Dendritic cell treated with granulocyte-macrophage colony-stimulating factor and Interleukin-4, amounts not matched to agents 40 ng/mL and 50 ng/mL, for 4 days (primary cell): ENCODE data around the gene GABBR2.
A peak's percentile ranks its signal among the peaks of the same experiment; 100 is the strongest.

ENCODE experiments used
- H3K27ac Mint-ChIP-seq: one replicate; pipeline ENCODE4 v1.8.0; 2022; ENCODE audit warnings: mild to moderate bottlenecking, mixed read lengths
- H3K27me3 Mint-ChIP-seq: one replicate; pipeline ENCODE4 v1.8.0; 2022; ENCODE audit warnings: mild to moderate bottlenecking, mixed read lengths
- H3K36me3 Mint-ChIP-seq: one replicate; pipeline ENCODE4 v1.8.0; 2022; ENCODE audit warnings: low read depth, mixed read lengths
- H3K4me1 Mint-ChIP-seq: one replicate; pipeline ENCODE4 v1.8.0; 2022; ENCODE audit warnings: low read depth, mixed read lengths
- H3K4me3 Mint-ChIP-seq: one replicate; pipeline ENCODE4 v1.8.0; 2022; ENCODE audit warnings: mild to moderate bottlenecking, moderate library complexity, mixed read lengths
- H3K9me3 Mint-ChIP-seq: one replicate; pipeline ENCODE4 v1.8.0; 2022; ENCODE audit warnings: mixed read lengths
- intact Hi-C: fragments of 100-400 bp; cut with micrococcal nuclease; formaldehyde crosslinking; loops from one replicate; pipeline ENCODE4 v1.15.0; 2022

Gene GABBR2

GRCh38 chr9:98409719-98410118 lies 299.0 kb downstream of the GABBR2 start:
- Mint-ChIP-seq H3K36me3 (no peaks in the 10 kb centered on the region), H3K4me1 (peaks cover 25% of the 10 kb centered on the region), H3K27ac (peak overlapping the region; percentile 71), H3K9me3 (no peaks in the 10 kb centered on the region), H3K27me3 (peaks cover 17% of the 10 kb centered on the region), H3K4me3 (peak overlapping the region; percentile 35)
- intact Hi-C loops: no loop called here

GRCh38 chr9:98406469-98406868 lies 302.3 kb downstream of the GABBR2 start:
- no peak overlapping the region for H3K4me3 Mint-ChIP-seq
- peaks cover 25% of the 10 kb centered on the region for H3K4me1 Mint-ChIP-seq
- H3K27ac Mint-ChIP-seq: no peak overlapping the region
- intact Hi-C loops: no loop called here
- peaks cover 21% of the 10 kb centered on the region for H3K27me3 Mint-ChIP-seq
- H3K36me3 Mint-ChIP-seq: no peaks in the 10 kb centered on the region
- H3K9me3 Mint-ChIP-seq: no peaks in the 10 kb centered on the region

GRCh38 chr9:98404237-98404636 lies 304.5 kb downstream of the GABBR2 start:
- intact Hi-C loops: no loop called here
- H3K9me3 Mint-ChIP-seq: no peaks in the 10 kb centered on the region
- no peak overlapping the region for H3K4me3 Mint-ChIP-seq
- no peaks in the 10 kb centered on the region for H3K36me3 Mint-ChIP-seq
- H3K27me3 Mint-ChIP-seq: peaks cover 21% of the 10 kb centered on the region
- peaks cover 8% of the 10 kb centered on the region for H3K4me1 Mint-ChIP-seq
- no peak overlapping the region for H3K27ac Mint-ChIP-seq

GRCh38 chr9:98403715-98404114 lies 305.0 kb downstream of the GABBR2 start:
- Mint-ChIP-seq H3K9me3 (no peaks in the 10 kb centered on the region), H3K27me3 (peaks cover 16% of the 10 kb centered on the region), H3K4me1 (peaks cover 2% of the 10 kb centered on the region), H3K36me3 (no peaks in the 10 kb centered on the region), H3K27ac (no peak overlapping the region), H3K4me3 (no peak overlapping the region)
- intact Hi-C loops: no loop called here

GRCh38 chr9:98402019-98402840 lies 306.5 kb downstream of the GABBR2 start:
- H3K9me3 Mint-ChIP-seq: no peaks in the 10 kb centered on the region
- H3K27me3 Mint-ChIP-seq: peaks cover 9% of the 10 kb centered on the region
- no peak overlapping the region for H3K4me3 Mint-ChIP-seq
- no peak overlapping the region for H3K27ac Mint-ChIP-seq
- intact Hi-C loops: no loop called here
- no peaks in the 10 kb centered on the region for H3K36me3 Mint-ChIP-seq
- no peaks in the 10 kb centered on the region for H3K4me1 Mint-ChIP-seq

GRCh38 chr9:98401140-98402018 lies 307.4 kb downstream of the GABBR2 start:
- Mint-ChIP-seq H3K9me3 (no peaks in the 10 kb centered on the region), H3K4me3 (no peak overlapping the region), H3K4me1 (no peaks in the 10 kb centered on the region), H3K27ac (no peak overlapping the region), H3K27me3 (peaks cover 7% of the 10 kb centered on the region), H3K36me3 (no peaks in the 10 kb centered on the region)
- intact Hi-C loops: no loop called here

- H3K36me3 Mint-ChIP-seq: no peaks in the 10 kb centered on the region
- intact Hi-C loops: no loop called here
- no peaks in the 10 kb centered on the region for H3K4me1 Mint-ChIP-seq
- H3K4me3 Mint-ChIP-seq: no peak overlapping the region
- no peak overlapping the region for H3K27ac Mint-ChIP-seq
- H3K27me3 Mint-ChIP-seq: peaks cover 9% of the 10 kb centered on the region
- no peaks in the 10 kb centered on the region for H3K9me3 Mint-ChIP-seq
Observed at GRCh38 chr9:98399950-98400683, 308.6 kb downstream of the GABBR2 start.

GRCh38 chr9:98396656-98397055 lies 312.1 kb downstream of the GABBR2 start:
- intact Hi-C loops: no loop called here
- peaks cover 10% of the 10 kb centered on the region for H3K9me3 Mint-ChIP-seq
- H3K4me1 Mint-ChIP-seq: peaks cover 4% of the 10 kb centered on the region
- H3K27ac Mint-ChIP-seq: no peak overlapping the region
- no peak overlapping the region for H3K4me3 Mint-ChIP-seq
- H3K27me3 Mint-ChIP-seq: peaks cover 6% of the 10 kb centered on the region
- no peaks in the 10 kb centered on the region for H3K36me3 Mint-ChIP-seq

GRCh38 chr9:98396236-98396635 lies 312.5 kb downstream of the GABBR2 start:
- no peaks in the 10 kb centered on the region for H3K36me3 Mint-ChIP-seq
- H3K9me3 Mint-ChIP-seq: peaks cover 10% of the 10 kb centered on the region
- intact Hi-C loops: no loop called here
- H3K27me3 Mint-ChIP-seq: peaks cover 7% of the 10 kb centered on the region
- no peak overlapping the region for H3K4me3 Mint-ChIP-seq
- peaks cover 8% of the 10 kb centered on the region for H3K4me1 Mint-ChIP-seq
- H3K27ac Mint-ChIP-seq: no peak overlapping the region

GRCh38 chr9:98391867-98392266 lies 316.9 kb downstream of the GABBR2 start:
- Mint-ChIP-seq H3K36me3 (no peaks in the 10 kb centered on the region), H3K4me1 (peaks cover 8% of the 10 kb centered on the region), H3K27ac (no peak overlapping the region), H3K27me3 (peaks cover 4% of the 10 kb centered on the region), H3K9me3 (peaks cover 10% of the 10 kb centered on the region), H3K4me3 (no peak overlapping the region)
- intact Hi-C loops: no loop called here

- H3K27me3 Mint-ChIP-seq: peaks cover 4% of the 10 kb centered on the region
- no peaks in the 10 kb centered on the region for H3K36me3 Mint-ChIP-seq
- H3K9me3 Mint-ChIP-seq: peaks cover 10% of the 10 kb centered on the region
- peaks cover 8% of the 10 kb centered on the region for H3K4me1 Mint-ChIP-seq
- H3K27ac Mint-ChIP-seq: no peak overlapping the region
- intact Hi-C loops: no loop called here
- H3K4me3 Mint-ChIP-seq: no peak overlapping the region
Observed at GRCh38 chr9:98391406-98391805, 317.3 kb downstream of the GABBR2 start.

GRCh38 chr9:98385751-98386150 lies 323.0 kb downstream of the GABBR2 start:
- H3K9me3 Mint-ChIP-seq: no peaks in the 10 kb centered on the region
- no peak overlapping the region for H3K4me3 Mint-ChIP-seq
- no peaks in the 10 kb centered on the region for H3K36me3 Mint-ChIP-seq
- no peaks in the 10 kb centered on the region for H3K27me3 Mint-ChIP-seq
- no peak overlapping the region for H3K27ac Mint-ChIP-seq
- no peaks in the 10 kb centered on the region for H3K4me1 Mint-ChIP-seq
- intact Hi-C loops: no loop called here

- Mint-ChIP-seq H3K4me3 (no peak overlapping the region), H3K27ac (no peak overlapping the region), H3K27me3 (no peaks in the 10 kb centered on the region), H3K36me3 (no peaks in the 10 kb centered on the region), H3K4me1 (no peaks in the 10 kb centered on the region), H3K9me3 (no peaks in the 10 kb centered on the region)
- intact Hi-C loops: no loop called here
Observed at GRCh38 chr9:98383758-98384157, 325.0 kb downstream of the GABBR2 start.
